GM12891 (cell line): ENCODE data around the gene TMEM196.

ENCODE experiments used
- POLR2A ChIP-seq: IDR thresholded peaks from 2 replicates; pipeline ENCODE4 v1.6.1; 2011; ENCODE audit warnings: low read depth, low read length, control low read depth
- POLR2AphosphoS5 ChIP-seq: IDR thresholded peaks from 2 replicates; pipeline ENCODE4 v1.6.1; 2011; ENCODE audit warnings: low read depth, low read length, control low read depth
- POU2F2 ChIP-seq: IDR thresholded peaks from 2 replicates; pipeline ENCODE4 v1.6.1; 2011; ENCODE audit warnings: low read depth, mild to moderate bottlenecking, control low read depth, low read length, moderate library complexity
- SPI1 ChIP-seq: IDR thresholded peaks from 2 replicates; pipeline ENCODE4 v1.6.1; 2011; ENCODE audit warnings: low read depth, low read length, control low read depth
- TAF1 ChIP-seq: IDR thresholded peaks from 2 replicates; pipeline ENCODE4 v1.6.1; 2011; ENCODE audit warnings: low read depth, low read length, control low read depth

GRCh38 chr7:19772841-19773760, at the start of gene TMEM196:
- no peak for TF ChIP-seq POLR2A
- TF ChIP-seq TAF1 = no peak
- TF ChIP-seq POLR2AphosphoS5 = no peak
- TF ChIP-seq SPI1 = no peak
- no peak for TF ChIP-seq POU2F2
